ENCODE results near the gene CLPSL1. TPM values are rescaled to one million over a fixed set of nuclear protein-coding genes. Genes with fewer than 3 reads are reported as not detected.
A peak's percentile ranks its signal among the peaks of the same experiment; 100 is the strongest.

The CLPSL1 gene
- total RNA-seq, 2 experiments from 2014 or later: not detected

DNA sequence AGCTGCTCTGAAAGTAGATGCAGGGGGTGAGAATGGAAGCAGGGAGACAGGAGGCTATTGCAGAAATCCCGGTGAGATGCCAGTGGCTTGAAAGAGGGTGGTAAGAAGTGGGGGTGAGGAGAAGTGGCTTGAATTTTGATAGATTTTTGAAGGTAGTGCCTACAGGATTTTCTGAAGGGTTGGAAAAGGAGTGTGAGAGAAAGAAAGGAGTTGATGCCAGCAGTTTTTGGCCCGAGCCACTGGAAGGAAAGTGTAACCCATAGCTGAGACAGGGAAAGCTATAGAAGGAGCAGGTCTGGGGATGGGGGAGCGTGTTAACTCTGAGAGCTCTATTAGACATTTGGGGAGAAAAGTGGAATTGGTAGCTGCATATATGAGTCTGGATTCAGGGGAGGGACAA lies 34.3 kb upstream of the CLPSL1 start:
- no peak overlapping the region for H3K27ac Mint-ChIP-seq
- no peak for DNase-seq
- H3K27me3 Mint-ChIP-seq: peaks cover 3% of the 10 kb centered on the region
- no peak overlapping the region for H3K4me3 Mint-ChIP-seq
- H3K36me3 Mint-ChIP-seq: peaks cover 5% of the 10 kb centered on the region
- H3K9me3 Mint-ChIP-seq (ENCODE audit: low read depth): peaks cover 5% of the 10 kb centered on the region
- CTCF ChIA-PET: no interaction called here
- peaks cover 3% of the 10 kb centered on the region for H3K4me1 Mint-ChIP-seq
- no peak for ATAC-seq

DNA sequence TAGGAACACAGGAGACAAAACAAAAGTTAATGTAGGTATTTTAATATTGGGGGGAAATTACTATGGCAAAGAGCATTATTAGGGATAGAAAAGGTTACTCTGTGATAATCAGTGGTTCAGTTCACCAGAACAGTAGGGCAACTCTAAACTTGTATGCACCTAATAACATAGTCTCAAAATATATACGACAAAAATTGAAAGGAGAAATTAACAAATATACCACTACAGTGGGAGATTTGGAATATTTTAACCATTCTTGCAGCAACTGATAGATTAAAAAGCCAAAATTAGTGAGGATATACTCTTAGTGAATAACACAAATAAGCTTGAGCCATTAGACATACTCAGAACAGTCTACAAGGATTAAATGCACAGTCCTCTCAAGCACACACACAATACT lies 32.9 kb upstream of the CLPSL1 start:
- ATAC-seq (no peak), DNase-seq (no peak)
- Mint-ChIP-seq H3K36me3 (peaks cover 5% of the 10 kb centered on the region), H3K9me3 (ENCODE audit: low read depth) (peaks cover 5% of the 10 kb centered on the region), H3K4me1 (peaks cover 8% of the 10 kb centered on the region), H3K4me3 (no peak overlapping the region), H3K27ac (no peak overlapping the region), H3K27me3 (peaks cover 3% of the 10 kb centered on the region)
- CTCF ChIA-PET: interaction anchor here (1.9 kb wide), 1 partner anchor 12 kb away, joined by 4 read pairs; no protein-coding TSS in a partner anchor

DNA sequence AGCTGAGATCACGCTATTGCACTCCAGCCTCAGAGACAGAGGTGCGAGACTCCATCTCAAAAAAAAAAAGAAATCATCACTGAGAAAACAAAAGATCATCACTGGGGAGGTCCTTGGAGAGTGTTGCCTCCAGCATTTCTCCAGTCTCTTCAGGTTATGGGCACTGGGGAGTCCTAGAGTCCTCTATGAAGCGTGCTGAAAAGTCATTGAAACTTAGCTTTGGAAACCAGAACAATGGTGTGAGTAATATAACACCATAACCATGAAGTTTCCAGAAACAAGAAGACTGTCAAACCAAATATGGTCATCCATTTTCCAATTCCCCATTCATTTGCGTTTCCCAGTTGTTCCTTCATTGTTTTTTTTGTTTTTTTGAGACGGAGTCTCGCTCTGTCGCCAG lies 30.3 kb upstream of the CLPSL1 start:
- Mint-ChIP-seq H3K9me3 (ENCODE audit: low read depth) (peaks cover 5% of the 10 kb centered on the region), H3K27ac (no peak overlapping the region), H3K36me3 (peaks cover 5% of the 10 kb centered on the region), H3K4me3 (no peak overlapping the region), H3K4me1 (peaks cover 20% of the 10 kb centered on the region), H3K27me3 (peaks cover 5% of the 10 kb centered on the region)
- ATAC-seq (no peak), DNase-seq (no peak)
- CTCF ChIA-PET: interaction anchor here (0.9 kb wide), 1 partner anchor 14 kb away, joined by 3 read pairs; the partner anchor contains the start of gene ARMC12

DNA sequence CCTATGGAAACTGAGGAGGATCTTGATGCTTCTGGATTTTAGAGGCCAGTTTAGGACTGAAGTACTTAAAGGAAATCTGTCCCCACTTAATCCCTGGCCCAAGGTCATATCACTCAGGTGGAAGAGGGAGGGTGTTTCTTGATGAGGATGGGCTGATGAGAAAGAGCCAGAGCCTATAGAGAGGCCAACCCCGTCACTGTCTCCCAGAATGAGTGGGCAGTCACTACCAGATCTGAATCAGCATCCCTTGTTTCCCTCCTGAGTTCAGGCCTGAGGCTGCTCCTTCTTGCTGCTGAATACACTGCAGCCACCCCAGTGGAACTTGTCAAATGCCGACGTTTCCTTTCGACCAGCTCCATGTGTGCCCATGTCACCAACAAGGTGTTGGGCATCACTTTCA lies 29.2 kb upstream of the CLPSL1 start:
- CTCF ChIA-PET: interaction anchor here (0.9 kb wide), 1 partner anchor 15 kb away, joined by 3 read pairs; no protein-coding TSS in a partner anchor
- ATAC-seq (peak; percentile 74), DNase-seq (no peak)
- H3K4me1 Mint-ChIP-seq: peaks cover 20% of the 10 kb centered on the region
- H3K27me3 Mint-ChIP-seq: peaks cover 5% of the 10 kb centered on the region
- no peak overlapping the region for H3K4me3 Mint-ChIP-seq
- peaks cover 5% of the 10 kb centered on the region for H3K36me3 Mint-ChIP-seq
- H3K27ac Mint-ChIP-seq: no peak overlapping the region
- peaks cover 5% of the 10 kb centered on the region for H3K9me3 Mint-ChIP-seq (ENCODE audit: low read depth)

DNA sequence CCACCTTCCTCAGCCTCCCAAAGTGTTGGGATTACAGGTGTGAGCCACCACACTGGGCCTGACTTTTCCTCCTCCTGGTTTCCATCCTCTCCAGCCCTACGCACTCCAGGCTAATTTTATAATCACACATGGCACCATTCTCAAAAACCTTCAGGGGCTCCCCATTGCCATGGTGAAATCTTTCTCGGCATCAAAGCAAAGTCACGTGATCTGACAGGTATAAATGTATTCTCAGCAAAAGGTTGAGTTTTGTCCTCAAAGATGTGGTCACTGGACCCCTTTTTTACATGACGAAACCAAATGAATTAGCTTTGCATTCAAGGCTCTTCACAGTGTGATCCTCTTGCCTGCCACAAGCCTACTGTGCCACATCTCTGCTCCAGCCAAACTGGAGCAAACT lies 28.5 kb upstream of the CLPSL1 start:
- Mint-ChIP-seq H3K4me1 (peaks cover 20% of the 10 kb centered on the region), H3K36me3 (peaks cover 3% of the 10 kb centered on the region), H3K4me3 (no peak overlapping the region), H3K27ac (no peak overlapping the region), H3K27me3 (peaks cover 3% of the 10 kb centered on the region), H3K9me3 (ENCODE audit: low read depth) (peaks cover 5% of the 10 kb centered on the region)
- CTCF ChIA-PET: interaction anchor here (0.9 kb wide), 1 partner anchor 16 kb away, joined by 3 read pairs; no protein-coding TSS in a partner anchor
- ATAC-seq (no peak), DNase-seq (no peak)

DNA sequence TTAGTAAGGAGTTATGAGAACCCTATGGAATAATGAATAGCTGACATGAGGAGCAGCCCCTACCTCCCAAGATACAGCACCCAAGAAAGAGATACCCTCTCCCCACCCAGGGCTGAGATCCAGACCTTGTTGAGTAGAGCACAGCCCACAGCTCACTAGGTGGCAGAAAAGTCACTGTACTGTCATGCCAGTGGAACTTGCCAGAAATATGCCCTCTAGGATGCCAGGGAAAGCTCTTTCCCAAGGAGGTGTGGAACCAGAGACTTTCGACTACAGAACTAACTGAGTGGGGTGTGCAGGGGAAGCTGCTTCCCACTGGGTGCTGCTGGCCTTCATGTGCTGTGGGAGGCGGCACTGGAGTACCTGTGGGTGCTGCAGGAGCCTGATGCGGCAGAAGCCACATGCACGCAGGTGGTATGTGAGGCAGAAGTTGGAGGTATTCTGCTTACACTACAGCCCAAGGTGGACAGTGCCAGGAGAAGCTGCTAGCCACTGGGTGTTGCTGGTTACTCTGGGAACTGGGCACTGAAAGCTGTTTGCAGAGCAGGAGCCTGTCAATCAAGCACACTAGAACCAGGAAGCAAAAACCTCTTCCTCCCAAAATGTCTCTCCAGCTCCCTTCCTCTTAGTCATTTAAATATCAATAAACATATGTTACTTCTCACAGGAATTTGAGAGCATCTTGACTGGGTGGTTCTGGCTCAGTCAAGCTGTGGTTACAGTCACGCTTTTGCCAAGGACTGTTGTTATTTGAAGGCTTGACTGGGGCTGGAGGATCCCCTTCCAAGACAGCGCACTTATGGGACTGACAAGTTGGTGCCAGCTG lies 26.2 kb upstream of the CLPSL1 start:
- Mint-ChIP-seq H3K27ac (no peak overlapping the region), H3K27me3 (peaks cover 14% of the 10 kb centered on the region), H3K9me3 (ENCODE audit: low read depth) (no peaks in the 10 kb centered on the region), H3K4me1 (peaks cover 20% of the 10 kb centered on the region), H3K36me3 (no peaks in the 10 kb centered on the region), H3K4me3 (no peak overlapping the region)
- DNase-seq (no peak), ATAC-seq (no peak)
- CTCF ChIA-PET: interaction anchor here (1.0 to 1.3 kb wide), 4 partner anchors 11 to 273 kb away, joined by 3 to 6 read pairs (median 4); partner anchors contain the start of genes ARMC12 and MAPK14

DNA sequence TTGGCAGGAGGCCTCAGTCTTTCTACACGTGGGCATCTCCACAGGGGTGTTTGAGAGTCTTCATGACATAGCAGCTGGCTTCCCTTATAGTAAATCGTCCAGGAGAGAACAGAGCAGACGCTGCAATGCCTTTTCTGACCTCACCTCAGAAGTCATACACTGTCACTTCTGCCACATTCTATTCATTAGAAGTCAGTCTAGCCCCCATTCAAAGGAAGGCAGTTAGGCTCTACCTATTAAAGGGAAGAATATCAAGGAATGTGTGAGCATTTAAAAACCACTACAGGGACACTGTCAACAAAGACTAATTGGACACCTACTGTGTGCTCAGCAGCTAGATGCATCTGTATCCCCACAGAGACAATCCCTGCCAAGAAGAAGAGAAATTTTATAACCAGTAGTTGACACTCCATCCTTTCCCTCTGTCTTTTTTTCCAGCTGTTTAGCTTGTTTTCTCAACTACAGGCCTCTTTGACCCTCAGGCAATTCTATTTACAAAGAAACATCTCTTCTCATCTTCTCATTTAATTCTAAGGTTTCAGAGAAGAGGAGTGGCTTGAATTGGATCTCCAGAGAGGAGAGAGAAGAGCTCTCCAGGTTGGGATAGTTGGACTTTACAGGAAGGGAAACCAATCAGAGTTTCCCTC lies 25.4 kb upstream of the CLPSL1 start:
- no peak for ATAC-seq
- H3K36me3 Mint-ChIP-seq: no peaks in the 10 kb centered on the region
- H3K4me1 Mint-ChIP-seq: peaks cover 20% of the 10 kb centered on the region
- H3K4me3 Mint-ChIP-seq: no peak overlapping the region
- peaks cover 20% of the 10 kb centered on the region for H3K27me3 Mint-ChIP-seq
- no peaks in the 10 kb centered on the region for H3K9me3 Mint-ChIP-seq (ENCODE audit: low read depth)
- CTCF ChIA-PET: interaction anchor here (1.0 to 1.3 kb wide), 4 partner anchors 11 to 272 kb away, joined by 3 to 6 read pairs (median 4); partner anchors contain the start of genes ARMC12 and MAPK14
- DNase-seq: no peak
- no peak overlapping the region for H3K27ac Mint-ChIP-seq

DNA sequence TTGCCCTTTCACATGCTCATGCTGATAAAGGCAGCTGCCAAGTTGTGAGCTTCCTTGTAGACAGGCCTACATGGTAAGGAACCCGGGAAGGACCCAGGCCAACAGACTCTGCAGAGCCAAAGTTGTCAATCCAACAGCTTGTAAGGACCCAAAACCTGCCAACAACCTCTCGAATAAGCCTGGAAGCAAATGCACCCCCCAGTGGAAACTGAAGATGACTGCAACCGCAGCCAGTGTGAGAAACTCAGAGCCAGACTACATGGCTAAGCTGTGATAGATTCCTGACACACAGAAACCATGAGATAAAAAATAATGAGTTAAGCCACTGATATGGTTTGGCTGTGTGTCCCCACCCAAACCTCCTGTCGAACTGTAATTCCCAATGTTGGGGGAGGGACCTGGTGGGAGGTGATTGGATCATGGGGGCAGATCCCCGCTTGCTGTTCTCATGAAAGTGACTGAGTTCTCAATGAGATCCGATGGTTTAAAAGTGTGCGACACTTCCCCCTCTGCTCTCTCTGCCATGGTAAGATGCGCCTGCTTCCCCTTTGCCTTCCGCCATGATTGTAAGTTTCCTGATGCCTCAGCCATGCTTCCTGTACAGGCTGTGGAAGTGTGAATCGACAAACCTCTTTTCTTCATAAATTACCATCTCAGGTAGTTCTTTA lies 23.2 kb upstream of the CLPSL1 start:
- CTCF ChIA-PET: interaction anchor here (0.6 to 1.7 kb wide), 3 partner anchors 21 to 205 kb away, joined by 3 to 6 read pairs (median 3); partner anchors contain the start of gene ARMC12
- H3K36me3 Mint-ChIP-seq: no peaks in the 10 kb centered on the region
- no peak overlapping the region for H3K4me3 Mint-ChIP-seq
- H3K9me3 Mint-ChIP-seq (ENCODE audit: low read depth): no peaks in the 10 kb centered on the region
- no peak overlapping the region for H3K27ac Mint-ChIP-seq
- peaks cover 12% of the 10 kb centered on the region for H3K4me1 Mint-ChIP-seq
- ATAC-seq (peak; percentile 27), DNase-seq (no peak)
- H3K27me3 Mint-ChIP-seq: peaks cover 29% of the 10 kb centered on the region

DNA sequence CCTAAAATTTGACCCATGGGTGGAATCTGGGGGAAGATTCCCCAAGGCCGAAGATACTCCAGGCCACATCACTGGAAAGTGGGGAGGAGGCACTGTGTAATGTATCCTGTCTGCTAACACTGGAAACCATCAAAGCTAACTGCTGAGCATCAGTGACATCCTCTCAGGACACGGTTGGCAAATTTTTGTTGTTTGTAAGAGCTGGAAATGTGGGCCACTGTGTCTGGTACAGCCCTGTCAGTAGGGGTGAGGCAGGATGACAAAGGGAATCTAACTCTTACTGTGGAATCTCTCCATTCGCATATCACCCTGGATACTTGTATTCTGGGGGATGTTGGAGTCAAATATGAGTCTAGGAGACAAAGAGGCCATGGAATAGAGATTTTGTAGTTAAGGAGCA lies 21.4 kb upstream of the CLPSL1 start:
- Mint-ChIP-seq H3K27ac (no peak overlapping the region), H3K4me1 (peaks cover 10% of the 10 kb centered on the region), H3K4me3 (no peak overlapping the region), H3K9me3 (ENCODE audit: low read depth) (no peaks in the 10 kb centered on the region), H3K36me3 (no peaks in the 10 kb centered on the region), H3K27me3 (peaks cover 45% of the 10 kb centered on the region)
- no peak for DNase-seq
- CTCF ChIA-PET: interaction anchor here (0.6 to 1.1 kb wide), 2 partner anchors 23 to 221 kb away, joined by 3 read pairs; no protein-coding TSS in a partner anchor
- ATAC-seq: no peak

DNA sequence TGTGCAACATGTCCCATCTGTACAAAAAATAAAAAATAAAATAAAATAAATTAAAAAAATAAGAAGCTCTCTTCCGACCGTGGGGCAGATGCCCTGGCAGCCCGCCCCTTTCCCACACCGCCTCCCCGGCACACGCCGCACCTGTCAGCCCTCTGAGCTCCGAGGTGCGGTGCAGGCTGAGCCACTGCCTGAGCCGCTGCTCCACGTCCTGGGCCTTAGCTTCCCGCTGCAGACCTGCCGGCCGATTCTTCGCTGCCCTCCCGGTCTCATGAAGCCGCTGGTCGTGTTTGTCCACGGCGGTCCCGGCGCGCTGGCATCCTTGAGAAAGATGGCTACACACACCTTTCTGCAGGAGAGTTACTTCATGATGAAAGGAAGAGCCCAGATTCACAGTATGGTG lies 15.1 kb upstream of the CLPSL1 start:
- ATAC-seq (no peak), DNase-seq (no peak)
- Mint-ChIP-seq H3K4me1 (no peaks in the 10 kb centered on the region), H3K36me3 (no peaks in the 10 kb centered on the region), H3K27me3 (peaks cover 46% of the 10 kb centered on the region), H3K9me3 (ENCODE audit: low read depth) (no peaks in the 10 kb centered on the region), H3K4me3 (no peak overlapping the region), H3K27ac (no peak overlapping the region)
- CTCF ChIA-PET: interaction anchor here (2.5 kb wide), 1 partner anchor 11 kb away, joined by 6 read pairs; no protein-coding TSS in a partner anchor

DNA sequence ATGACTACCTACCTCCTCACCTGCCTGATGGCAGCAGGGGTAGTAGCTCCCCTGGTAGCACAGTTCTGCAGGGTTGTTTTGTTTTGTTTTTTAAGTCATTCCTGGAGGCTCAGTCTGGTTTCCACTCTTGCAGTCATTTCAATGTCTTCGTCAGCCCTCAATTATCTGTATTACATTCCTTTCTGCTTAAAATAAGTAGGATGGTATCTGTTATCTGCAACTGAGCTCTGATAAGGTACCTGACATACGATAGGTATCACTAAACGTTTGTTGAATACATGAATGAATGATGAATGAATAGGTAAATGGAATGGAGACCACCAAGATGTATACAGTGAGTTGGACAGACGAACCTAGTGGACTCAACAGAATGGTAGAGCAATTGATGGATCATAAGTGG lies 11.6 kb upstream of the CLPSL1 start:
- no peak for ATAC-seq
- H3K27ac Mint-ChIP-seq: no peak overlapping the region
- no peak for DNase-seq
- no peak overlapping the region for H3K4me3 Mint-ChIP-seq
- H3K4me1 Mint-ChIP-seq: no peaks in the 10 kb centered on the region
- peaks cover 23% of the 10 kb centered on the region for H3K27me3 Mint-ChIP-seq
- CTCF ChIA-PET: interaction anchor here (0.7 kb wide), 1 partner anchor 614 kb away, joined by 3 read pairs; no protein-coding TSS in a partner anchor
- no peaks in the 10 kb centered on the region for H3K36me3 Mint-ChIP-seq
- no peaks in the 10 kb centered on the region for H3K9me3 Mint-ChIP-seq (ENCODE audit: low read depth)

DNA sequence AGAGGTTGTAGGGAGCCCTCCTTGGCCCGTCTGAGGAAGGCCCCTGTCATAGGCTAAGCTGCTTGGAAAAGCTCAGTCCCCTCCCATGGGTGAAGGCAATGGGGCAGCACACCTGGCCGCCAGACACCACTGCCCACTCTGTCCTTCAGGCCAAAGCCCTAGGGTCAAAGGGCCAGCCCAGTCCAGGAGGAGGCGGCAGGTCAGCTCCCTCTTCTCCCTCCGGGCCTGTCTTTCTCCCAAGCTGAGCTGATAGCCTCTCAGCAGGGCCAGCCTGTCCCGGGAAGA lies 9.5 kb upstream of the CLPSL1 start:
- H3K4me1 Mint-ChIP-seq: peaks cover 2% of the 10 kb centered on the region
- H3K9me3 Mint-ChIP-seq (ENCODE audit: low read depth): no peaks in the 10 kb centered on the region
- H3K27me3 Mint-ChIP-seq: peaks cover 26% of the 10 kb centered on the region
- no peak overlapping the region for H3K27ac Mint-ChIP-seq
- ATAC-seq (no peak), DNase-seq (no peak)
- CTCF ChIA-PET: no interaction called here
- no peaks in the 10 kb centered on the region for H3K36me3 Mint-ChIP-seq
- no peak overlapping the region for H3K4me3 Mint-ChIP-seq

DNA sequence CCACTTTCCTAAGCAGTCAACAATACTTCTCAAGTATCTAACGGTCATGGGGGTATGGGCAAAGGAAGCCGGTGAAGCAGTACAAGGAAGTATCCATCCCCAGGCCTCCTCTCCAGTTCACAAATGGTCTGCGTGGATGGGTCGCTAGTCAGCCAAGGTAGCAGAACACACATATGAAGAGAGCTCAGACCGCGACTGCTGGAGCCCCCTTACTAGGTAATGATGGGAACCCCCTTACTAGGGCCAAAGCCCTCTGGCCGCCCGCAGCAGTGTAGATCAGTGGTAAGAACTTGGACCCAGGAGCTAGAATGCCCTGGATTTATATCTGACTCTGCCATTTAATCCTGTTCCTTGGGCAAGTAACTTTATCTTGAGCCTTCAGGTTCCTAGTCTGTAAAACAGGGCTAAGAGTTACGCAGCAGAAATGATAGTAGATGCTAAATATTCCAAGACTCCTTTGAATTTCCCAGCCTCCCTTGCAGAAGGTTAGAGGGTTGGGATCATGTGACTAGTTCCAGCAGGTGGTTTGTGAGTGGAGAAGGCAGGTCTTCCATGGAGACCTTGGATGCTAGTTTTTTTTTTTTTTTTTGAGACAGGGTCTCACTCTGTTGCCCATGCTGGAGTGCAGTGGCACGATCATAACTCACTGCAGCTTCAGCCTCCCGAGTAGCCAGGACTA lies 6.6 kb upstream of the CLPSL1 start:
- Mint-ChIP-seq H3K27ac (no peak overlapping the region), H3K27me3 (peaks cover 23% of the 10 kb centered on the region), H3K4me1 (peaks cover 5% of the 10 kb centered on the region), H3K9me3 (ENCODE audit: low read depth) (no peaks in the 10 kb centered on the region), H3K4me3 (no peak overlapping the region), H3K36me3 (no peaks in the 10 kb centered on the region)
- DNase-seq (no peak), ATAC-seq (no peak)
- CTCF ChIA-PET: interaction anchor here (0.7 to 1.2 kb wide), 2 partner anchors 124 to 515 kb away, joined by 3 read pairs; no protein-coding TSS in a partner anchor
